Effector memory CD4-positive, alpha-beta T cell (primary cell): Measurements from ENCODE around the gene TPPP3.

Experiments used
- DNase-seq, 3 donors: peaks; one replicate each; pipeline ENCODE4 v3.0.0-alpha.2; 2020
- H3K27ac ChIP-seq: 2 replicates; pipeline ENCODE4 v1.7.0; 2013; ENCODE audit warnings: mild to moderate bottlenecking, low read length, moderate library complexity; ENCODE audit not compliant: insufficient read depth, poor library complexity, severe bottlenecking
- H3K27me3 ChIP-seq: replicated peaks from 2 replicates; pipeline ENCODE4 v1.7.0; 2013; ENCODE audit warnings: mild to moderate bottlenecking, low read length; ENCODE audit not compliant: insufficient read depth, control insufficient read depth, poor library complexity, severe bottlenecking
- H3K36me3 ChIP-seq: 2 replicates; pipeline ENCODE4 v1.7.0; 2013; ENCODE audit warnings: mild to moderate bottlenecking, low read length, moderate library complexity; ENCODE audit not compliant: control insufficient read depth, insufficient read depth
- H3K4me1 ChIP-seq: 2 replicates; pipeline ENCODE4 v1.7.0; 2013; ENCODE audit warnings: low read length, mild to moderate bottlenecking; ENCODE audit not compliant: control insufficient read depth, insufficient read depth, poor library complexity, severe bottlenecking
- H3K4me3 ChIP-seq: 2 replicates; pipeline ENCODE4 v1.7.0; 2013; ENCODE audit warnings: low read length, low read depth, mild to moderate bottlenecking; ENCODE audit not compliant: insufficient read depth, poor library complexity, severe bottlenecking
- H3K9me3 ChIP-seq: 2 replicates; pipeline ENCODE4 v1.7.0; 2013; ENCODE audit warnings: mild to moderate bottlenecking, low read length, moderate library complexity; ENCODE audit not compliant: control insufficient read depth

TPPP3 gene

DNA sequence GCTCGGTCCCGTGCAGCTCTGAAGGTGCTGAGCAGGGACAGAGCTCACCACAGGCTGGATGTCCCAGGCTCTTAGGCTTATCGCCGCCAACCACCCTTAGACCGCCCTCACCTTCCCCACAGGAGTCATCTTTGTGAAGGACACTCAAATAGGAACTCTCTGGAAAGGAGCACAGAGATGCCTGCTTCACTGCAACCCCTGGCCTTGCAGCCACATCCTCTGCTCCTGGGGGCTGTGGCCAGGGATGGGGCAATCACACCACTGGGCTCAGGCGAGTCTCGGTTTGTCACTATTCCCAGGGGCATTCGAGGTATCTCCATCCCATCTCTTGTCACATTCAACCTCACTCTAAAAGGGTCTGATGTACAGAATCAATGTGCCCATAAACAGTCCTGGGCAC, 12.0 kb upstream of the TPPP3 start:
- Histone ChIP-seq H3K9me3 (no peaks in the 10 kb centered on the region), H3K36me3 (no peaks in the 10 kb centered on the region), H3K4me3 (no peak overlapping the region), H3K27ac (no peak overlapping the region), H3K4me1 (no peaks in the 10 kb centered on the region), H3K27me3 (no peaks in the 10 kb centered on the region)
- DNase-seq: no peak

DNA sequence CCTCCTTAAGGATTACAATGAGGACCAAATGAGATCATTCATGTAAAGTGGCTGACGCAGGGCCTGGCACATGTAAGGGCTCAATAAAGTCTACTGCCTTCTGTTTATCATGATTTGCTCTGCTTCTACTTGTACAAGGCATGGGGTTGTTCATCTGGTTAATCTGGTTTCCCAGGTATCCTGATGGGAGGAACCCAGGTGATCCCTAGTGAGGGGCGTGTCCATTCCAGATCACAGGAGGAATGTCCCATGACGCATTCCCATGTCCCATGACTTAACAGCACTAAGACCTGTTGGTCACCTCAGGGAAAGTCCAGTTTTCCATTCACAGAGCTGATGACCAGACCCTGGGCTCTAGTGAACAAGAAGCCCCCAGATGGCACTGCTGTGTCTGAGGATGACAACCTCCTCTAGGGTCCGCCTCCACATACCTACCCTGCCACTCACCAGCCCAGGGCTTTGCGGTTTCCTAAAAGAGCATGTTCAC, 11.5 kb upstream of the TPPP3 start:
- no peaks in the 10 kb centered on the region for H3K4me1 ChIP-seq
- H3K36me3 ChIP-seq: no peaks in the 10 kb centered on the region
- DNase-seq: no peak
- H3K27ac ChIP-seq: no peak overlapping the region
- H3K27me3 ChIP-seq: no peaks in the 10 kb centered on the region
- H3K9me3 ChIP-seq: no peaks in the 10 kb centered on the region
- no peak overlapping the region for H3K4me3 ChIP-seq

DNA sequence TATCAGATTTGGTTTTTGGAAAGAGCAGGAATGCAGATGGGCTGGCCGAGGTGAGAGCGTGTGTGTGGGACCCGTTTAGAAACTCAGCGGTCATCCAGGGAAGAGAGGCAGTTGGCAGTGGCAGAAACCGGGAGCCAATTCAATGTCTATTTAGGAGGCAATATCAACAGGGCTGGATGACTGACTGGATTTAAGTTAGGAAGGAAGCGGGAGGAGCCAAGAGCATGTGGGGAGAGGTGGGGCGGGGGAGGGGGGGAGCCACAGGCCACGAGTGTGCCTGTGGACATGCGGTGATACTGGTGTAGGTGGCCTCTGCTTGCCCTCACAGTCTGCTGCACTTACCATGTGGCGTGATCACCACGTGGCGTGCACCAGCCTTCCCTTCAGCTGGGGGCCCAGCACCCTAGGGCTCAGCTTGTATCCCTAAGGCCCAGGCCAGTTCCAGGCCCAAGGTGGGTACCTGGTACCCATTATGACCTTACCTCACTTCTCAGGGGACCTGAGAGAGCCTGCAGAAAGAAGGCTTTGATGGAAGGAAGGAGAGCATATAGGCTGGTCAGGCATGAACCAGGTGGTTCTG, 10.8 kb upstream of the TPPP3 start:
- no peaks in the 10 kb centered on the region for H3K4me1 ChIP-seq
- DNase-seq: no peak
- no peak overlapping the region for H3K27ac ChIP-seq
- no peaks in the 10 kb centered on the region for H3K36me3 ChIP-seq
- H3K9me3 ChIP-seq: no peaks in the 10 kb centered on the region
- no peaks in the 10 kb centered on the region for H3K27me3 ChIP-seq
- H3K4me3 ChIP-seq: no peak overlapping the region

DNA sequence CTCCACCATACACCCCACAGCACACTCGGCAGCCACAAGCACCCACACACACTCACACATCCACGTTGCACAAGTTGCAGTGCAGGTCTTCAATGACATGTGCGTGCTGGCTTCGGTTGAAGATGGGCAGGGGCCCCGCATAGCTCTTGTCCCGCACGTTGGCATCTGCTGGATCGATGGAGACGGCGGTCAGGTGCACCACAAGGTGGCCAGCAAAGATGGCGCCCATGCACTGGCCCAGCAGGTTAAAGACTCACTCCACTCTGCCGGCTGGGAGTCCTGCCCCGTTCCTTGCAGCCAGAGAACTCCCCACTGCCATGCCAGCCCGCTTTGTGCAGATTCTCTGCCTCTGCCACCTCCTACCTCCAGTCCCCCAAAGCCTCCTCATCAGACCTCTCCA, 7.6 kb upstream of the TPPP3 start:
- Histone ChIP-seq H3K36me3 (no peaks in the 10 kb centered on the region), H3K4me1 (no peaks in the 10 kb centered on the region), H3K4me3 (no peak overlapping the region), H3K9me3 (no peaks in the 10 kb centered on the region), H3K27me3 (peaks cover 2% of the 10 kb centered on the region), H3K27ac (no peak overlapping the region)
- DNase-seq: no peak

DNA sequence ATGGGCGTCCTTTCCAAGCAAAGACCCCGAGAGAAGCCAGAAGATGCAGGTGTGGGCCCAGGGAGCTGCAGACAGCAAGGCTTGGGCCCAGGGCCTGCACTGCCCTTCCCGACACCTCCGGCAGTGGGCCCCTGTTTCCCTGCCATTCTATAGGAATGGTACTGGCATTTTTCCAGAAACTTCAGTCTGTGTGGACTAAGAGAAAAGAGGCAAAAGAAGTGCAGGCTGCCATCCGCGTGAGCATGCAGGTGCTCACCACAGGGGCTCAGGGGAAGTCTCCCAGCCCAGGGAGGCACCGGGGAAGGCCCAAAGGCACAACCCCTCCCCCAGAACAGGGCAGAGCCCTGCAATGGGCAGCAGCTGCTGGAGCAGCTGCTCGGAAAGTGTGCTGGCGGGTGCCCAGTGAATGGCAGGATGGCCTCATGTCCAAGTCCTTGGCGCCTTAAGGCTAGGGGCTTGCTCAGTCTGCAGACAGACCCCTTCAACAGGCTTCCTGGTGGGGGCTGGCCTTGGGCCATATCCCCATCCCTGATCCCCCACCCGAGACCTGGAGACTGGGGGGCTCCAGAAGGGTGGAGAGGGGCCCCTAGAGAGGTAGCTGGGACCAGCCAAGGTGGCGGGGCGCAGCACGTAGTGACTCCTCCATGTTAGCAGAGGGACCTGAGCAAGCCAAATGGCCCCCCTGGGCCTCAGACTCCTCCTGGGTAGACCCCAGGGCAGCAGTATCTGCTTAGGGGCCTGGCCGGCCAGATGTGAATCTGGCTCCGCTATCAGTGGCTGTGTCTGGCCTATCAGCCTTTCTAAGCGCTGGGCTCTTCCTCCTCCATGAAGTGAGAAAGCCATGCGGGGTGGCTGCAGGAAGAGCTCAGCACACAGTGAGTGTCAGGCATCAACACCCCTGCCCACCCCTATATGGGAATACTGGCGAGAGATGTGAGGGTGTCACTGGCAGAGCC, 6.7 kb upstream of the TPPP3 start:
- H3K4me1 ChIP-seq: no peaks in the 10 kb centered on the region
- H3K27ac ChIP-seq: no peak overlapping the region

DNA sequence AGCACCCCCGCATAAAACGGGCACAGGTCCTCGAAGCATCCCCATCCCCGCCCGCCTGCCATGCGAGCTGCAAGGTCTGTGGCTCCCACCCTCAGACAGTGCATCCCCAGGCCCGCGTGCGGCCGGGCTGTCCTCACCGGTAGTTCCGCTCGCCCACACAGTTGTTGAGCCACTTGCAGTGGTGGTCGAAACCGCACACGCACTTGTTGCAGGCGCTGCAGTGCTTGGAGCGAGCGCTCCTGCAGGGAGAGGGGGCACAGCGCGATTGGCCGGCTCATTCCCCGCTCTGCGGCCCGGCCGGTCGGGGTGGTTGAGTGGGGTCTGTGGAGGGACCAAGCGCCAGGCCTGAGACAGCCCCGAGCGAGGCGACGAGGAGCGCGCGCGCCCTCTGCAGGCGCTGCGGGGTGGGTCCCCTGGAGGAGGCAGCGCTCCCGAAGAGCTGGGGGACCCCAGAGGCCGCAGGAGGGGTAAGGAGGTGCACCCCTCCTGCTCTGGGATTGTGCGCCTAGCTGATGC, 6.0 kb upstream of the TPPP3 start:
- Histone ChIP-seq H3K27ac (no peak overlapping the region), H3K4me3 (no peak overlapping the region), H3K9me3 (no peaks in the 10 kb centered on the region), H3K36me3 (no peaks in the 10 kb centered on the region), H3K27me3 (peaks cover 17% of the 10 kb centered on the region), H3K4me1 (peaks cover 3% of the 10 kb centered on the region)
- DNase-seq: no peak

More for the DNA sequence above, 6.7 kb upstream of the TPPP3 start:
- no peak overlapping the region for H3K4me3 ChIP-seq
- peaks cover 10% of the 10 kb centered on the region for H3K27me3 ChIP-seq
- DNase-seq: no peak
- H3K9me3 ChIP-seq: no peaks in the 10 kb centered on the region
- no peaks in the 10 kb centered on the region for H3K36me3 ChIP-seq

DNA sequence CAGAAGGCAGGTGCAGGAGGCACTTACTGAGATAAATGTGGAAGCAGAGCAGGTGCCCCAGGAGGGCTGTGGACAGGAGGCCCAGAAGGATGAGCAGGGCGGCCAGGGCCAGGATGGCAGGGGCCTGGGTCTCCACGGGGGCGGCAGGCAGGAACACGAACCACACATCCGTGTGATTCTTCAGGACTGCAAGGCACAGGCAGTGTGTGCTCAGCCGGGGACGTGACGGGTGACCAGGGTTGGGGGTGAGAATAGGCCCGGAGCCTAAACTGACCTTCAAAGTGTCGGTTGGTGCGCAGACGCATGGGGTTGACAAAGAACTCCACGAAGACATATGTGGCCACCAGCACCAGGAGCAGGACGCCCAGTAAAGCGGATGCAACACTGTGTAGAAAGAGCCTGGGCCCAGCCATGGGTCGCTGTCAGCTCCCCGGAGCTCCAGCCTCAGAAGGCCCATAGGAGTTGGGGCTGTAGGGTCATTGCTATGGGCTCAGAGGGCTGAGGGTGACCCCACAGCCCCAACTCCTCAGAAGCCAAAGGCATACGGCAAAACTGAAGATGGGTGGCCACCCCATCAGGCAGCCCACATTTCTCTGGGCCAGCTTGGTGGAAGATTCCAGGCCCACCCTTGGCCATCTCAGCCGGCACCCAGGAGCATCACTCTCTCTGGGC, 5.4 kb upstream of the TPPP3 start:
- Histone ChIP-seq H3K27ac (no peak overlapping the region), H3K4me1 (peaks cover 9% of the 10 kb centered on the region), H3K9me3 (no peaks in the 10 kb centered on the region), H3K36me3 (no peaks in the 10 kb centered on the region), H3K4me3 (no peak overlapping the region), H3K27me3 (peaks cover 22% of the 10 kb centered on the region)
- no peak for DNase-seq

DNA sequence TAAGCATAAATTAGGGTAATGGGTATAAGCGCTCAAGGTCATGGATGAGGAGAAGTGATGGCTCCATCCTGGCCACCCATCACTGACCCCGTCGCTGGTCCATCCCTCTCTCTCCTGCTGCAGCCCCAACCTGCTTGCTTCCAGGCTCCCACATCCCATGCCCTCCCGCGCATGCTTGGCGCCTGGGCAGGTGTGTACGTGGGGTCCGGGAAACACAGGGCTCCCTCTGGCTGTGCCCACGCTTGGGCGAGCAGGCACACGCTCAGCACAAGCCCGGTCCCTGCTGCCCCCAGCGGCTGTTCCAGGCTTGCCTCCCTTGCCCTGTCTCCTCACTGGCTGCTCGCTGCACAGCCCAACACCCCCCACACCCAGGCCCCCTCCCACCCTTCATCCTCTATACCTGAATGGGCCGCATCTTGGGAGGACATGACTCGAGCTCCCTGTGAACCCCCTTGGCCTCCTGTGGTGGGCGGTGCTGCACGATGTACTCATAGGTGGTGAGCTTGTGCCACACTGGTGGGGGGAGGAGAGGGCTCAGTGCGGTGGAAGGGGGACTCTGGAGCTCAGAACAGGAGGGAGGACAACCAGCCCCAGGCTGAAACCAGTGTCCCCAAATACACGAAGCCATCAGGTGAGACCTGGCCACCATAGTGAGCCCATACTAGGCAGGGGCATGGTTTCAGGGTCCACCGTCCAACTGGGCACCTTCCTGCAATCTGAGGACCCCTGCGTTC, 4.7 kb upstream of the TPPP3 start:
- H3K4me1 ChIP-seq: peaks cover 15% of the 10 kb centered on the region
- peaks cover 30% of the 10 kb centered on the region for H3K27me3 ChIP-seq
- no peak overlapping the region for H3K4me3 ChIP-seq
- no peak for DNase-seq
- no peak overlapping the region for H3K27ac ChIP-seq
- H3K9me3 ChIP-seq: no peaks in the 10 kb centered on the region
- no peaks in the 10 kb centered on the region for H3K36me3 ChIP-seq

DNA sequence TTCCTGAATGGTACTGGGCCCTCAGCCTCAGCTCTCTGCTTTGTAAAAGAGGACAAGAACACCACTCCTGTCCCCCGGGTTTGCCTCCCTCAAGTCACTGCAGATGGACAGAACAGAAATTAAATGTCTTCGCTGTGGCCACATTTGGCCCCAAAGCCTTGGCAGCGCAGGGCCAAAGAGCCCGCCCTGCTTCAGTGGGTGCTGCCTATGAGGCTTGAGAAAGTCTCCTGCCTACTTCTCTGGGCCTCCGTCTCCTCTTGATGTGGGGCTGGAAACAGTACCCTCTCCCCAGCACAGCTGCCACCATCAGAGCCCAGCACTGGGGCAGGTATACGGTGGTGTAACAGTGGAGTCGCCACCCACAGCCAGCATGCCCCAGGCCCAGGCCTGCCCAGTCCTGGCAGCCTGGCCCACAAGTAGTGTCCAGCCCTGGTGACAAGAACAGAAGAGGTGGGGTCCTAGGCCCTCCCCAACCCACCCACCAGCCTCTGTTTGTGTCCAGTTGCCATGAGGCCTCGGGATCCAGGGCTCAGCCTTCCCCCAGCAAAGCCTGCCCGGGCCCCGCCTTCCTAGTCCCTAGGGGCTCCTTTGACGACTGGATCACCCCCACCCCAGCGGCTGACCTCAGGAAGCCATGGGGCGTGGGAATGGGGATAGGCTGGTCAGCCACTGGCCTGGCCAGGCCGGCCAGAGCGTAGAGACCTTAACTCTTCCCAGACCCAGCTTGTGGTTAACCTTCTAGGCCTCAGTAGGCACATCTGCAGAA, 3.9 kb upstream of the TPPP3 start:
- H3K4me1 ChIP-seq: peaks cover 15% of the 10 kb centered on the region
- no peak overlapping the region for H3K27ac ChIP-seq
- H3K9me3 ChIP-seq: no peaks in the 10 kb centered on the region
- H3K27me3 ChIP-seq: peaks cover 31% of the 10 kb centered on the region
- no peak for DNase-seq
- no peaks in the 10 kb centered on the region for H3K36me3 ChIP-seq
- H3K4me3 ChIP-seq: no peak overlapping the region
